Stimulated activated CD8-positive, alpha-beta memory T cell treated with anti-CD3 and anti-CD28 coated beads, Interleukin-7, amount 100 ng/mL, for 4 hours (primary cell): Measurements from ENCODE around the gene HRH1.
"Not testable (repeated sequence)": the region's sequence is repeated elsewhere in the genome, so short reads cannot be mapped to it uniquely, and the experiment has no call there.

ENCODE experiments used
- DNase-seq, 2 donors: peaks; one replicate each; pipeline ENCODE4 v3.0.0-alpha.2; 2020; ENCODE audit warnings: low read depth in 2 of 2

The HRH1 gene, protein sequence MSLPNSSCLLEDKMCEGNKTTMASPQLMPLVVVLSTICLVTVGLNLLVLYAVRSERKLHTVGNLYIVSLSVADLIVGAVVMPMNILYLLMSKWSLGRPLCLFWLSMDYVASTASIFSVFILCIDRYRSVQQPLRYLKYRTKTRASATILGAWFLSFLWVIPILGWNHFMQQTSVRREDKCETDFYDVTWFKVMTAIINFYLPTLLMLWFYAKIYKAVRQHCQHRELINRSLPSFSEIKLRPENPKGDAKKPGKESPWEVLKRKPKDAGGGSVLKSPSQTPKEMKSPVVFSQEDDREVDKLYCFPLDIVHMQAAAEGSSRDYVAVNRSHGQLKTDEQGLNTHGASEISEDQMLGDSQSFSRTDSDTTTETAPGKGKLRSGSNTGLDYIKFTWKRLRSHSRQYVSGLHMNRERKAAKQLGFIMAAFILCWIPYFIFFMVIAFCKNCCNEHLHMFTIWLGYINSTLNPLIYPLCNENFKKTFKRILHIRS

DNA sequence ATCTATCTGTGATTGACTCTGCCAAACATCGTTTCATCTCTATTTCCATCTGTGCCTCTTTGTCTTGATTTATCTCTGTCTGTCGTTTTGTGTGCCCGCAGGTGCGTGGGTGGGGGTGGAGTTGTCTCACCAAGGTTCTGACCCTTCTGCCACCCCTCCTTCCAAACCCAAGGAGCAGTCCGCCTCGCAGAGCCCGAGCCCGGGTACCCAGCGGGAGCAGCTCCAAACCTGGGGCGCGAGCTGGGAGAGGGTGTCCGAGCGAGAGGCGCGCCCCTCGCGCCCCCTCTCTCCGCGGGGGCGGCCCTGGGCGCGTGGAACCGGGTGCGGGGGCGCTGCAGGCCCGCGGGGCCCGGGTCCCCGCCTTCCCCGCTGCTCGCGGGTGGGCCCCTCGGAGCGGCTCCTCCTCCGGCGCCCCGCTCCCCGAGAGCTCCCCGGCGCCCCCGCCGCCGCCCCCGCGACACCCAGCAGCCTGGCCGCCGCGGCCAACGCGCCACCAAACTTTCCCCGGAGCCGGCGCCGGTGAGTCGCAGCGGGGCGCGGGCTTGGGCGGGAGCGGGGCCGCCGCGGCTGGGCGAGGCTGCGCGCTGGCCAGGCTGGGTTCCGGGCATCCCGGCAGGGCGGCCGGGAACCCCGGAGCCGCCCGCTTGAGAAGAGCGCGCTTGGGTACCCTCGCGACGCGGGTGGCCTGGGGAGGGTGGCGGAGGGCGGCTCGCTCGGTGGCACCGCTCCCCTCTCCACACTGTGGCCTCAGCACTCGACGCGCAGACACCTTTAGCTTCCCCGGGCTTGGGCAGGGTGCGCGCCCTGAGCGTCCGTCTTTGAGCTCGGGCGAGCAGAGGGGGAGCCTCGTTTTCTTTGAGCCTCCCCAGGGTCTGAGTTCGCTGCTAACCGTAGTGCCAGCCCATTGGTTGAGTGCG lies at the start of gene HRH1:
HRH1 (plus strand) TSS at position 458 of the 917 bp plus-strand sequence. CDS start 104,545 bp downstream, outside the sequence.
- DNase-seq, result no peak

DNA sequence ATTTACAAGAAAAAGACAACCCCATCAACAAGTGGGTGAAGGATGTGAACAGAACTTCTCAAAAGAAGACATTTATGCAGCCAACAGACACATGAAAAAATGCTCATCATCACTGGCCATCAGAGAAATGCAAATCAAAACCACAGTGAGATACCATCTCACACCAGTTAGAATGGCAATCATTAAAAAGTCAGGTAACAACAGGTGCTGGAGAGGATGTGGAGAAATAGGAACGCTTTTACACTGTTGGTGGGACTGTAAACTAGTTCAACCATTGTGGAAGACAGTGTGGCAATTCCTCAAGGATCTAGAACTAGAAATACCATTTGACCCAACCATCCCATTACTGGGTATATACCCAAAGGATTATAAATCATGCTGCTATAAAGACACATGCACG lies 41.0 kb upstream of the HRH1 start:
- DNase-seq, result not testable (repeated sequence)

DNA sequence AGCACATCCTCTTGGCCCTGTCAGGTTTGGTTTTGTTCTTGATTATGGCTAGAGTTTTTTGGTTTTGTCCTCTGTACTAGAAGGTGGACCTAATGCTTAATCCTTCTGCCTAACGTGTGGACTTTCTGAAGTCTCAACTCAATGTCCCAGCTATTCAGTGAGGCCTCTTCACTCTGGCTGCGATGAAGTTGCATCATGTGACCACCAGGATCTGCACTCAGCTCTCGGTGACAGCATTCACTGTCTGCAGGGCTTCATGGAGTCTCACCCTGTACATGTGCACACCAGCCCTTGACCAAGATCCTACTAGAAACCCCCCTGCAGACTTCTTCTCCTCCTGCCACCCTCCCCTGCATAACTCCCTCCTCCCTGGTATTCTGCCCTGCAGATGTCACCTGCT lies 38.7 kb upstream of the HRH1 start:
- DNase-seq, result no peak

DNA sequence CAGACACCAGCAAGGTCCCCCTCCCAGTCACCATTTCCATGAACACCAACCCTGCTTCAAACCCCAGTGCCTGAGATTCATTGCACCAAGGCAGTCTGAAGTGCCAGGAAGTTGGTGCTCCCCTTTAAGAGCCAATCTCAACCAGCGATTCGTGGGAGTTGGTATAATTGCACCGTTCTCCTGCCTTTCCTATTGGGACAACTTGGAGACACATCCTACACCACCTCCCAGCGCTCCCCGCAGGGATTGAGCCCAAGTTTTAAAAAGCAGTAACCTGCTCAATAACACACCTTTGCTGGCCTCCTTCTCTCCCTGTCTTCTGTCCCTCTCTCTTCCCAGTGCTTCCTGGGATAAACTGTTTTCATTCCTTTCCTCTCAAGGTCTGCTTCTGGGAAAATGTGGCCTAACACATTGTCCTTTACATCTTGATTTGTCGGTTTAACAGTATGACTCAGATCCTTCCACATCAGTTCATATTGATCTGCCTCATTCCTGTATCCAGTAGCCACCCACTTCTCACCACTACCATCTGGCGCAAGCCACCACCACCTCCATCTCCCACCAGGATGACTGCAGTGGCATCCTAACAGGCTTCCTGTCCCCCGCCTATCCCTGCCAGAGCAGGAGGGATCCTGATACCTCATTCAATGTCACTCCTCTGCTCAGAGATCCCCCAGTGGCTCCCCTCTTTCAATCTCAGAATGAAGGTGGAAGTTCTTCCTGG lies 37.8 kb upstream of the HRH1 start:
- DNase-seq, result no peak

DNA sequence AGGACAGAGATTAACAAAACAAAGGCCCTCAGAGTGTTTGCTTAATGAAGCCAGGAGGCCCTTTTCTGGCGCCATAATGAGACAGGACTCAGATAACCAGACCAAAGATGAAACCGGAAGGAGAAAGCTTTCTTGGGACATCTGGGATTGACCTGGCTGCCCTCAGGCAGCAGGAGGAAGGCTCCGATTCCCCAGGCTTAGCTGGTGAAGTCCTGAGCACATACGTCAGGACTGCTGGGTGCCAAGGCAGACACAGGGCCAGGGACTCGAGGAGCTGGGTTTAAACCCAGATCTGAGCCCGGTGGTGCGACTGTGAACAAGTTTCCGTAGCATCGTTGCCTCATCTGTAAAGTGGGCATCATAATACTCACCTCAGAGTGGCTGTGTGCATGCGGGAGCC lies 36.7 kb upstream of the HRH1 start:
- DNase-seq, result no peak

DNA sequence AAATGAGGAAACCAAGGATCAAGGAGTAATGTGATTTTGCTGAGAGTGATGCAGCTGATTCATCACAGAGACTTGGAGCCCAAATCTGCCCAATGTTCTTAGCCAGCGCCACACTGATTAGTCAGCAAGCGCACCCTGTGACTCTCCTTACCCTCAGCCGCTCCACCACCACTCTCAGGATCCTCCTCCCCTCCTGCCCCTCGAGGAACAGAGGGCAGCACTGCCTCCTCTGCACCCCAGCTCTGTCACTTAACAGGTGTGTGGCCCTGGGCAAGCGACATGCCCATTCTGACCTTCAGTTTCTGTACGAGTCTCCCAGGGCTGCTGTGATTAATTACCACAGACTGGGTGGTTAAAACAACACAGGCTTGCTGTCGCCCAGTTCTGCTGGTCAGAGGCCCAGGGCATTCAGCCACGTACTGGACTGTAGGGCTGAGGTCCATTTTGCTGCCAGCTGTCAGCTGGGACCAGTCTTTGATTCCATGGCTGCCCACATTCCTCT lies 36.1 kb upstream of the HRH1 start:
- no peak for DNase-seq

DNA sequence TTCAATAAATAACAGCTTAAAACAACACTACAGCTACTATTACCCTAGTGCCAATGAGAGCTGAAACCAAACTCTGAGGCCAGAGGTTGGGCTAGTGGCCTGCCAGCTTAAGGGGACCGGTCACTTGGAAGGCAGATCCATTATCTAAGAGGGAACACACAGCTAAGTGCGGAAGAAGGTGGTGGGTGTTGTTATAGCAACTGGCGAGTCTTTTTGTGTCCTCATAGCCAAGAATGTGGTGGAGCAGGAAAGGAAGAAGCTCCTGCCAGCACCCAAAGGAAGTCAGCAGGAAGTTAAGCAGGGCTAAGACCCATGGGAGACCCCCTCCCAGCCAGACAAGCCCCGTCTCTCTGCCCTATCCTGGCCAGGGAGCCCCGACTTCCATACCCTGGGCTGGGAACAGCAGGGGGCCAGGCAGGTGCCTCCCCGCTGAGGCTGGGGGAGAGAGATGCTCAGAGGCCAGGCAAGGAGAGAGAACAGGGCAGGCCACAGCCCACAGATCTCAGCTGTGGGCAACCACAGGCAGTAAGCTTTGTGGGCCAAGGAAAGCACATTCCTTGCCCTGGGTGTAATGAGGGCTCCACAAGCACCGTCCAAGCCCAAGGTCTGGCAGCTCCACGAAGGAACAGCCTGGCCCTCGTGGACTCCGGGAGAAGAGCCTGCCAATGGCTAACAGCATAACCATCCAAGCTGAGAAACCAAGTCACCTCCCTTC lies 34.0 kb upstream of the HRH1 start:
- no peak for DNase-seq

DNA sequence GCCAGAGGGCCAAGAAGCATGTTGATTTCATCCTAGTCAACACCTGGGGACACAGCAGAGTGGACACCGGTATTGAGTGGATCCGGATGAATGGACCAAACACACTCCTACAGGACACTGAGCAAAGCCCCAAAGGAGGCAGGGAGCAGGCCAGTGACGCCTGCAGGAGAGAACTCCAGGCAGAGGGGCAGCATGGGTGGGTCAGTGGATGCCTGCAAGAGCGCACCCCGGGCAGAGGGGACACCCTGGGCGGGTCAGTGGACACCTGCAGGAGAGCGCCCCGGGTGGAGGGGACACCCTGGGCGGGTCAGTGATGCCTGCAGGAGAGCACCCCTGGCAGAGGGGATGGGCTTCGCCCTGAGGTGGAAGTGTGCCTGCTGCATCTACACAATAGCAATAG lies 27.6 kb upstream of the HRH1 start:
- DNase-seq, result no peak

DNA sequence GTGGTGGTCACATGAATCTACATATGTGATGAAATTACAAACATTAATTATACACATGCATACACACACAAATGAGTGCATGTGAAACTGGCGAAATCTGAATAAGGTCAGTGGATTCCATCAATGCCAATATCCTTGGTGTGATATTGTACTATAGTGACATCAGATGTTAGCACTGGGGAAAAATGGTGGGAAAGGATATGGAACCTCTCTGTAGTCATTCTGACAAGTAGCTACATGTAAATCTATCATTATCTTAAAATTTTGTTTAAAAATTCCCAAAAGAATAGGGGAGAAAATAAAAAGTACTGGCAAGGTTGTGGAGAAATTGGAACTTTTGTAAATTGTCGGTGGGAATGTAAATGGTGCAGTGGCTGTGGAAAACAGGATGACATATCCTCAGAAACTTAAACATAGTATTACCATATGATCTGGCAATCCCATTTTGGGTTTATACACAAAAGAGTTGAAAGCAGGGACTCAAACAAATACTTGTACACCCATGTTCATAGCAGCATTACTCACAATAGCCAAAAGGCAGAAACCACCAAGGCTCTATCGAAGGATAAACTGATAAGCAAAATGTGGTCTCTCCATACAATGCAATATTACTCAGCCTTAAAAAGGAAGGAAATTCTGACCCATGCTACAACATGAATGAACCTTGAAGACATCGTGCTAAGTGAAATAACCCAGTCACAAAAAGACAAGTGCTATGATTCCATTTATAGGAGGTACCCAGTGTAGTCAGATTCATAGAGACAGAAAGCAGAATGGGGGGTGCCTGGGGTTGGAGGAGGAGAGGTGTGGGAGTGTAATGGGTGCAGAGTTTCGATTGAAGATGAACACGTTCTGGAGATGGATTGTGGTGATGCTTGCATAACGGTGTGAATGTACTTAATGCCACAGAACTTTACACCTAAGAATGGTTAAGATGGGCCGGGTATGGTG lies 25.3 kb upstream of the HRH1 start:
- no peak for DNase-seq

DNA sequence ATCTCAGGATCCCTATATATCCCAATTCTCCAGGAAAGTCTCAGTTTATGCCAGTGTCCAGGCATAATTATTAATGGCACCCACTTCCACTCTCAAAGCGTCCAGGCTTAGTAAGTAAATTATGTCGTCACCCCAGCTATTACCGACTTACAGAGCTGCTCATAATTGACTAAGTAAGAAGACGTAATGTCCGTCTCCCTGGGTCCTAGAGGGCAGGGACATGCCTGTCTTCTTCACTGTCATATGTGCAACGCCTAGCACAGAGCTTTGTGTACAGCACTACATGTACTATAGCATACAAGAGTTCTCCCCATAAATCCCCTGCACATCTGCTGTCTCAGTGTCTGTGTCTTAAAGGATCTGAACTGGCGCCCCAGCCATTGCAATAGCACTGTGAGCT lies 23.9 kb upstream of the HRH1 start:
- no peak for DNase-seq

DNA sequence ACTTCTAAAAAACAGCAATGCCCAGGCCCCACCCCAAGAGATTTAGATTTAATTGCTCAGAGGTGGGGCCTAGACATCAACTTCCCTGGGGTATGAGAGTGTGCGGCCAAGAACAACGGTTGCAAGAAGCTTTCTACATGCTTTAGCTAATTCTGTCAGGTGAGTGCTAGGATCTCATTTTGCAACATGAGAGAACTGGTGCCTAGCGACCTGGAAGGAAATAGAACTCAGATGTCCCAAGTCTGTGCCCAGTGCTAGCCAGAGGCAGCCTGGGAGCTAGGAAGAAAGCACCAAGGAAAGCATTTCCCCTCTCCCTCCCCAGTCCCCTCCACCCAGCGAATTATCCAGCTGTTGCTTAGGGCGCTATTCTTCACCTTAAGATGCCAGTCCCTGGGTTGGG lies 22.9 kb upstream of the HRH1 start:
- DNase-seq, result no peak

DNA sequence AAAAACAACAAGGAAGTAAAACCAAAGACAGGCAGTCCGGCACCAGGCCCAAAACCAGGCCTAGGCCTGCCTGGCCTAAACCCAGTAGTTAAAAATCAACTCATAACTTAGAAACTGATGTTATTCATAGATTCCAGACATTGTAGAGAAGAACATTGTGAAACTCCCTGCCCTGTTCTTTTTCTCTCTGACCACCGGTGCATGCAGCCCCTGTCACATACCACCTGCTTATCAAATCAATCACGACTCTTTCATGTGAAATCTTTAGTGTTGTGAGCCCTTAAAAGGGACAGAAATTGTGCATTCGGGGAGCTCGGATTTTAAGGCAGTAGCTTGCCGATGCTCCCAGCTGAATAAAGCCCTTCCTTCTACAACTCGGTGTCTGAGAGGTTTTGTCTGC lies 22.4 kb upstream of the HRH1 start:
- DNase-seq, result not testable (repeated sequence)

DNA sequence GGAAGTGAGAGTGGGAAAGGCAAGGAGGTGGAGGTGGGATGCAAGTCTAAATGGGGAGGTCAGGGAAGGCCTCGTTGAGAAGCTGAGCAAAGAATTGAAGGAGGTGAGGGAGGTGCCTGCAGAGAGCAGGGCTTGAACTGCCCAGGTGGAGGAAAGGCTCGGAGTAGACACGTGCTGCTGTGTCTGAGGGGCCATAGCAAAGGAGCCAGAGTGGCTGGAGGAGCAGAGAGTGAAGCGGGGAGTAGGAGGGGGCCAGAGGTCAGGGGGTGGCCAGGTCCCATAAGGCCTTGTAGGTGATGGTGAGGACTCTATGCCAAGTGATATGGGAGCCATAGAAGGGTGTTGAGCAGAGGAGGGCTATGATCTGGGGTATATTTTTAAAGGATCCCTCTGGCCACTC lies 21.4 kb upstream of the HRH1 start:
- no peak for DNase-seq

DNA sequence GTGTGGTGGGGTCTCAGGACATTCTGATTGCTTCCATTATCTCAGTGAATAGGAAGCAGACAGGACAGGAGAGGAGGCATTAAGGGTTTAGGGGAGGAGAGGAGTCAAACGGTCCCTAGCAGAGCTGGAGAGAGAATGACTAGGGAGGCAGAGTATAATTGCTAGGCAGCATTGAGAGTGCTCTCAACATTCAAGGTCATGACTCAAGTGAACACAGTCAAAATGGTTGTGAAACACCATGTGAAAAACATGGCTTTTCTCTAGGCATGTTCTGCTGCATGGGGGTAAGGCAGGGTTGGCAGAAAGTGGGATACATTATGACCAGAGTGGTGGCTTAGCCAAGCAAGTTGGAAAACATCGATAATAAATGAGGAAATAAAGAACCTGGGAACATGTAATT lies 19.5 kb upstream of the HRH1 start:
- no peak for DNase-seq

DNA sequence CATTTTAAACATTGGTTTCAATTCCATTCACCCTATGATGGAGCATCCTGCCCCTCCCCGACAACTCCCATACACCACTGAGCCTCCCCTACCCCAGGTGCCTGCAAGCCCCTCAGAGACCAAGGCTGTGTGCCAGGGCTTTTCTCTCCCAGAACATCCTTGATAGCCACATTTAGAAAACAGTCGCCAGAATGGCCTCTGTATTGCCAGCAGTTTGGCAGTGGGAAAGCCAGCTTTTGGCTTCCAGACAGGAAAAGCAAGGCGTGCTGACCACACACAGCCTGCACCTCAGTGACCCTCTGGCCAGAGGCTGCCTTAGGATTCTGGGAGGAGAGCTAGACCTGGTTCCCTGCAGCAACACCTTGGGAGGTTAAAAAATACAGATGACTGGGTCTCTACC lies 18.2 kb upstream of the HRH1 start:
- no peak for DNase-seq

DNA sequence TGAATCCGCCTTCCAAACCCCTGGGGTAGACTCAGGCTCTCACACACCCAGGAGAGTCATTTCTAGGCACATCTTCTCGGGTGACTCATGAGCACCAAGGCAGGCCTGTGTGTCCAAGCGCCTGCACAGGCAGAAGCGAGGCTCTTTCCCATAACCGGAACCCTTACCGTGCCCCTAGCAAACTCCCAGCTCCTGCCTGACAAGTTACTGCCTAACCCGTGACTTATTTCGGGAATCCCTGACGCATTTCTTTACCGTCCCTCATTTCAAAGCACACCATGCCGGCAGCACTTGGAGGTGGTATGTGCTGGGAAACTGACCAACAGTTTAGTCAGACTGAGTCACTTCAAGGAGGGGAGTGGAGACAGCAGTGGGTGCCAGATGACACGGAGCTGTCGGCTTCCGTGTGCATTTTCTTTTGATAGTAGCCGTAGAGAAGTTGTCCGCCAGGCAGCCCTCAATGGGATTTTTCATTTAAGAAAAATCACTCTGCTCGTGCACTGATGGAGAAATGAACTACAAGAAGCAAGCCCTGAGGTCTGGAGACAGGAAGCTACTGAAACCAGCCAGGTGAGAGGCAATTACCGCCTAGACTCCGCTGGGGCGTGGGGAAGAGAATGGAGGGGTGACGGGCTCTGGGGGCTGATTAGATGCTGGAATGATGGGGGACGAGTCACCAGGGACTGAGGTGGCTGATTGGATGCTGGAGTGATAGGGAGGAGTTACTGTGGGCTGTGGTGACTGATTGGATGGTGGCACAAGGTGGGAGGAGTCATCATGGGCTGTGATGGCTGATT lies 17.3 kb upstream of the HRH1 start:
- no peak for DNase-seq

DNA sequence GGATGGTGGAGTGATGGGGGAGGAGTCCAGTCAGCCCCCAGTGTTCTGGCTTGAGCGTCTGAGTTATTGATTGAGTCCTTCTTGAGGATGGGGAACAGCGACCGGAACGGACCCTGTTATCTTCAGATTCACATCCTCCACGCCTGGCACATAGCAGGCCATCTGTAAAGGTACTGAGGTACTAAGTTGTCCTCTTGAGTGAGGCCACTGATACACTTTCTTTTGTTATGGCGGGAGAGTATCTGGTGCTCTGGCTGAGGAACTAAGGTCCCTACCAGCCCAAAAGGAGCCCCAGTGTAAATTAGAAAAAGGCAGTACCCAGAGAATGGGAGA lies 16.7 kb upstream of the HRH1 start:
- no peak for DNase-seq

DNA sequence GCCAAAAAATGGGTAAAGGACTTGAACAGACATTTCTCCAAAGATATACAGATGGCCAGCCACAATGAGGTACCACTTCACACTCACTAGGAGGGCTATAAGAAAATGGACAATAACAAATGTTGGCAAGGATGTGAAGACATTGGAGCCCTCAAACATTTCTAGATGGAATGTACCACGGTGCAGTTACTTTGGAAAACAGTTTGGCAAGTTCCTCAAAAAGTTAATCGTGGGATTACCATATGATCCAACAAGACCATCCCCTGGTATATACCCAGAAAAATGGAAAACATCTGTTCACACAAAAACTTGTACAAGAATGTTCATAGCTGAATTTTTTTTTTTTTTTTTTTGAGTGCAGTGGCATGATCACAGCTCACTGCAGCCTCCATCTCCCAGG lies 15.9 kb upstream of the HRH1 start:
- DNase-seq, result no peak

DNA sequence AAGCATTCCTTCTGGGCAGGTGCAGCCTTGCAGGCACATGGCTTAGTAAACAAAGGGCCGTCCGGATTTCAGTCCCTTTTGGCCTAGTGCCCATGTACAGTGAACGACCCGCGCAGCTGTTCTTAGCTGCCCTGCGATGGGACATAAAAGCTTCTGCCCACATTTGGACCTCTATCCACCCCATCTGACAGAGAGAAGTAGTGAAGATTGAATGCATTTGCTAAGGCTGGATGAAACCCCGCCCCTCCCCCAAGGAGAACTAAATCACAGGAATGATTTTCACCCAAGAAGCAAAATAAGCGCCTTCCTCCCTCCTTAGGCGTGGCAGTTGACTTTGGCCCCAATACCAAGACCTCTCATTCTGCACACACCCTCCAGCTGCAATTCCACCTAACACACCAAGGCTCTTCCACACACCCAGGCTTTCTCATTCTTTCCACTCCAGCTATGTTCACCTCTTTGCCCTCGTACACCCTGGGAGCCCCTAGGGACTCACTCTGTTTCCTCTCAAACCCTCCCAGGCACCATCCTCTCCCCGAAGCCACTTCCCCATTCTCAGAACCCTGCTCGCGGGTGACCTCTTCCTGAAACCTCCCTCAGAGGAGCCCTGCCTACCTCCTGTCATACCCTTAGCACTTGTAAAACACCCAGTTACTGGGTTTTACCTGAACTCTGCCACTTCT lies 14.1 kb upstream of the HRH1 start:
- no peak for DNase-seq
